Peyer's patch (tissue), 4 donors: Measurements from ENCODE around the gene RABEP1.

Source experiments
- POLR2A ChIP-seq, 2 donors: fragments of 450-650 bp; IDR thresholded peaks; one replicate each; pipeline ENCODE4 v1.5.1; 2017; ENCODE audit warnings: antibody characterized with exemption in 2 of 2, mild to moderate bottlenecking in 2 of 2, moderate library complexity in 2 of 2
- TF ChIP-seq, protein P1 (sequence below), 6 experiments: fragments of 450-650 bp in 4 of 6; fragments of 200-600 bp in 2 of 6; sonication (generic) in 1 of 6; IDR thresholded peaks; one replicate each; pipeline ENCODE4 v1.5.1; 2017 to 2019; ENCODE audit warnings: antibody characterized with exemption in 6 of 6, mild to moderate bottlenecking in 3 of 6, moderate library complexity in 1 of 6

DNA sequence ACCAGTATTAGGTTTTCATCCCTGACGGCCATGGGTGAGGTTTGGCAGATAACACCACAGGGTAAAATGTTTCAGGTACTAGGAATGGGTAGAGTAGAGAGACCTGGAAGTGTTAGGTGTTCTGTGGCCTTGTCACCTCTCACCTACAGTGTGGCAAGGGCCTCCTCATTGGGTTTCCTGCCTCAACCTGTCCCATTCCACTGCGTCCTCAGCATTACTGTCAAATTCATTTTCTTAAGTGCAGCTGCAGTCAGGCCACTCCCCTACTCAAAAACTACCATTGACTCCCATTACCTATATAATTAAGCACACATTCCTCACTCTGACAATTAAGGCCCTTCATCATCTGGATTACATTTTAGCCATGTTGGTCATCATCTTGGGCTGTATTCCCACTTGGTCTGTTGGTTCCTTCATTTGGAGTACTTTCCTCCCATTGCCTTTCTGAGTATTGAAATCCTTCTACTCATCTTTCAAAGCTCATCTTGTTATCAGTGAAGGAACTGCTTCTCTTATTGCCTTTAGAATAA is 72.9 kb downstream of the RABEP1 start:
- TF ChIP-seq, protein P1, sequence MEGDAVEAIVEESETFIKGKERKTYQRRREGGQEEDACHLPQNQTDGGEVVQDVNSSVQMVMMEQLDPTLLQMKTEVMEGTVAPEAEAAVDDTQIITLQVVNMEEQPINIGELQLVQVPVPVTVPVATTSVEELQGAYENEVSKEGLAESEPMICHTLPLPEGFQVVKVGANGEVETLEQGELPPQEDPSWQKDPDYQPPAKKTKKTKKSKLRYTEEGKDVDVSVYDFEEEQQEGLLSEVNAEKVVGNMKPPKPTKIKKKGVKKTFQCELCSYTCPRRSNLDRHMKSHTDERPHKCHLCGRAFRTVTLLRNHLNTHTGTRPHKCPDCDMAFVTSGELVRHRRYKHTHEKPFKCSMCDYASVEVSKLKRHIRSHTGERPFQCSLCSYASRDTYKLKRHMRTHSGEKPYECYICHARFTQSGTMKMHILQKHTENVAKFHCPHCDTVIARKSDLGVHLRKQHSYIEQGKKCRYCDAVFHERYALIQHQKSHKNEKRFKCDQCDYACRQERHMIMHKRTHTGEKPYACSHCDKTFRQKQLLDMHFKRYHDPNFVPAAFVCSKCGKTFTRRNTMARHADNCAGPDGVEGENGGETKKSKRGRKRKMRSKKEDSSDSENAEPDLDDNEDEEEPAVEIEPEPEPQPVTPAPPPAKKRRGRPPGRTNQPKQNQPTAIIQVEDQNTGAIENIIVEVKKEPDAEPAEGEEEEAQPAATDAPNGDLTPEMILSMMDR (IDR thresholded peaks at IDR 0.05) = no peak
- TF ChIP-seq POLR2A (IDR thresholded peaks at IDR 0.05) = no peak
